ENCODE data around the gene VIL1.

Gene VIL1

GRCh38 chr2:218374795-218375194 is 44.1 kb upstream of the VIL1 start:
- Histone ChIP-seq H3K18ac (ENCODE audit: low read length) (no peak overlapping the region), H2AK5ac (ENCODE audit: low read length) (no peak overlapping the region), H3K4me3 (ENCODE audit: low read depth, low read length) (no peak overlapping the region), H3K9me3 (ENCODE audit: insufficient read depth, low read depth, low read length) (no peaks in the 10 kb centered on the region), H3K27me3 (ENCODE audit: insufficient read depth, low read length) (no peaks in the 10 kb centered on the region), H4K91ac (ENCODE audit: low read depth, low read length) (no peak overlapping the region), H4K12ac (ENCODE audit: low read depth, low read length) (no peak overlapping the region), H3K23ac (ENCODE audit: low read length) (no peak overlapping the region), H3K27ac (ENCODE audit: low read depth, low read length) (no peak overlapping the region), H2BK5ac (ENCODE audit: low read depth, low read length, poor library complexity) (no peak overlapping the region), H3K4ac (ENCODE audit: low read depth, low read length) (no peak overlapping the region), H4K8ac (ENCODE audit: low read depth, low read length) (no peak overlapping the region), H2BK12ac (ENCODE audit: low read length) (no peak overlapping the region), H3K79me2 (ENCODE audit: control insufficient read depth, insufficient read depth, low read length, poor library complexity) (no peaks in the 10 kb centered on the region), H3K9ac (ENCODE audit: low read length) (no peak overlapping the region), H3K79me1 (ENCODE audit: low read length) (no peaks in the 10 kb centered on the region), H3K4me1 (ENCODE audit: control insufficient read depth in 1 of 2, insufficient read depth in 2 of 2, low read length in 2 of 2) (no peaks in the 10 kb centered on the region), H2AFZ (ENCODE audit: insufficient read depth, low read length, poor library complexity) (no peak overlapping the region), H2BK120ac (ENCODE audit: insufficient read depth, low read length, poor library complexity) (no peak overlapping the region), H3K4me2 (ENCODE audit: low read length) (no peak overlapping the region), H3K36me3 (ENCODE audit: control insufficient read depth in 1 of 2, insufficient read depth in 2 of 2, low read length in 2 of 2) (no peaks in the 10 kb centered on the region), H3K14ac (ENCODE audit: low read length) (no peak overlapping the region)
- DNase-seq, result no peak
- WGBS (ENCODE audit: extremely low coverage, insufficient coverage, insufficient read length), result no CpG with 5 or more reads among the region's 4 CpGs

GRCh38 chr2:218375212-218375611 is 43.7 kb upstream of the VIL1 start:
- Histone ChIP-seq H2BK120ac (ENCODE audit: insufficient read depth, low read length, poor library complexity) (no peak overlapping the region), H2AK5ac (ENCODE audit: low read length) (no peak overlapping the region), H4K91ac (ENCODE audit: low read depth, low read length) (no peak overlapping the region), H3K79me1 (ENCODE audit: low read length) (no peaks in the 10 kb centered on the region), H2BK5ac (ENCODE audit: low read depth, low read length, poor library complexity) (no peak overlapping the region), H3K14ac (ENCODE audit: low read length) (no peak overlapping the region), H2BK12ac (ENCODE audit: low read length) (no peak overlapping the region), H2AFZ (ENCODE audit: insufficient read depth, low read length, poor library complexity) (no peak overlapping the region), H3K23ac (ENCODE audit: low read length) (no peak overlapping the region), H3K4me1 (ENCODE audit: control insufficient read depth in 1 of 2, insufficient read depth in 2 of 2, low read length in 2 of 2) (no peaks in the 10 kb centered on the region), H3K4ac (ENCODE audit: low read depth, low read length) (no peak overlapping the region), H3K36me3 (ENCODE audit: control insufficient read depth in 1 of 2, insufficient read depth in 2 of 2, low read length in 2 of 2) (no peaks in the 10 kb centered on the region), H3K4me2 (ENCODE audit: low read length) (no peak overlapping the region), H3K27ac (ENCODE audit: low read depth, low read length) (no peak overlapping the region), H3K9me3 (ENCODE audit: insufficient read depth, low read depth, low read length) (no peaks in the 10 kb centered on the region), H3K79me2 (ENCODE audit: control insufficient read depth, insufficient read depth, low read length, poor library complexity) (no peaks in the 10 kb centered on the region), H3K4me3 (ENCODE audit: low read depth, low read length) (no peak overlapping the region), H3K27me3 (ENCODE audit: insufficient read depth, low read length) (no peaks in the 10 kb centered on the region), H3K18ac (ENCODE audit: low read length) (no peak overlapping the region), H3K9ac (ENCODE audit: low read length) (no peak overlapping the region), H4K8ac (ENCODE audit: low read depth, low read length) (no peak overlapping the region), H4K12ac (ENCODE audit: low read depth, low read length) (no peak overlapping the region)
- no CpG with 5 or more reads among the region's 2 CpGs for WGBS (ENCODE audit: extremely low coverage, insufficient coverage, insufficient read length)
- no peak for DNase-seq

GRCh38 chr2:218378053-218378452 is 40.9 kb upstream of the VIL1 start:
- H3K18ac ChIP-seq (ENCODE audit: low read length), result no peak overlapping the region
- H4K8ac ChIP-seq (ENCODE audit: low read depth, low read length), result no peak overlapping the region
- H3K4ac ChIP-seq (ENCODE audit: low read depth, low read length), result no peak overlapping the region
- H2AK5ac ChIP-seq (ENCODE audit: low read length), result no peak overlapping the region
- no peaks in the 10 kb centered on the region for H3K79me1 ChIP-seq (ENCODE audit: low read length)
- H3K9ac ChIP-seq (ENCODE audit: low read length), result no peak overlapping the region
- no peak overlapping the region for H3K27ac ChIP-seq (ENCODE audit: low read depth, low read length)
- no peaks in the 10 kb centered on the region for H3K36me3 ChIP-seq (ENCODE audit: control insufficient read depth in 1 of 2, insufficient read depth in 2 of 2, low read length in 2 of 2)
- H4K91ac ChIP-seq (ENCODE audit: low read depth, low read length), result no peak overlapping the region
- H3K4me2 ChIP-seq (ENCODE audit: low read length), result no peak overlapping the region
- no peak overlapping the region for H3K4me3 ChIP-seq (ENCODE audit: low read depth, low read length)
- no peak overlapping the region for H3K23ac ChIP-seq (ENCODE audit: low read length)
- no peak overlapping the region for H2AFZ ChIP-seq (ENCODE audit: insufficient read depth, low read length, poor library complexity)
- no peaks in the 10 kb centered on the region for H3K79me2 ChIP-seq (ENCODE audit: control insufficient read depth, insufficient read depth, low read length, poor library complexity)
- no peaks in the 10 kb centered on the region for H3K4me1 ChIP-seq (ENCODE audit: control insufficient read depth in 1 of 2, insufficient read depth in 2 of 2, low read length in 2 of 2)
- WGBS (ENCODE audit: extremely low coverage, insufficient coverage, insufficient read length), result no CpG with 5 or more reads among the region's 5 CpGs
- no peaks in the 10 kb centered on the region for H3K27me3 ChIP-seq (ENCODE audit: insufficient read depth, low read length)
- no peak overlapping the region for H4K12ac ChIP-seq (ENCODE audit: low read depth, low read length)
- H2BK5ac ChIP-seq (ENCODE audit: low read depth, low read length, poor library complexity), result no peak overlapping the region
- H3K9me3 ChIP-seq (ENCODE audit: insufficient read depth, low read depth, low read length), result no peaks in the 10 kb centered on the region
- no peak overlapping the region for H2BK120ac ChIP-seq (ENCODE audit: insufficient read depth, low read length, poor library complexity)
- no peak overlapping the region for H2BK12ac ChIP-seq (ENCODE audit: low read length)
- no peak overlapping the region for H3K14ac ChIP-seq (ENCODE audit: low read length)
- DNase-seq, result no peak

- Histone ChIP-seq H4K12ac (ENCODE audit: low read depth, low read length) (no peak within 1 kb of the TSS), H2BK120ac (ENCODE audit: insufficient read depth, low read length, poor library complexity) (no peak within 1 kb of the TSS), H3K4me3 (ENCODE audit: low read depth, low read length) (no peak within 1 kb of the TSS), H3K23ac (ENCODE audit: low read length) (no peak within 1 kb of the TSS), H3K27me3 (ENCODE audit: insufficient read depth, low read length) (no peaks in the 10 kb centered on the region), H3K14ac (ENCODE audit: low read length) (no peak within 1 kb of the TSS), H3K27ac (ENCODE audit: low read depth, low read length) (no peak within 1 kb of the TSS), H3K36me3 (ENCODE audit: control insufficient read depth in 1 of 2, insufficient read depth in 2 of 2, low read length in 2 of 2) (no peaks in the 10 kb centered on the region), H2AK5ac (ENCODE audit: low read length) (no peak within 1 kb of the TSS), H3K4me2 (ENCODE audit: low read length) (no peak within 1 kb of the TSS), H3K4me1 (ENCODE audit: control insufficient read depth in 1 of 2, insufficient read depth in 2 of 2, low read length in 2 of 2) (no peaks in the 10 kb centered on the region), H3K18ac (ENCODE audit: low read length) (no peak within 1 kb of the TSS), H3K9me3 (ENCODE audit: insufficient read depth, low read depth, low read length) (no peaks in the 10 kb centered on the region), H4K8ac (ENCODE audit: low read depth, low read length) (no peak within 1 kb of the TSS), H3K9ac (ENCODE audit: low read length) (no peak within 1 kb of the TSS), H3K4ac (ENCODE audit: low read depth, low read length) (no peak within 1 kb of the TSS), H3K79me2 (ENCODE audit: control insufficient read depth, insufficient read depth, low read length, poor library complexity) (no peaks in the 10 kb centered on the region), H4K91ac (ENCODE audit: low read depth, low read length) (no peak within 1 kb of the TSS), H2AFZ (ENCODE audit: insufficient read depth, low read length, poor library complexity) (no peak within 1 kb of the TSS), H2BK12ac (ENCODE audit: low read length) (no peak within 1 kb of the TSS), H3K79me1 (ENCODE audit: low read length) (no peaks in the 10 kb centered on the region), H2BK5ac (ENCODE audit: low read depth, low read length, poor library complexity) (no peak within 1 kb of the TSS)
- WGBS (ENCODE audit: extremely low coverage, insufficient coverage, insufficient read length), result no CpG with 5 or more reads among the region's 13 CpGs
- DNase-seq, result no peak
These were observed 37.0 kb upstream of the VIL1 start, which contains the start of gene SLC11A1 for GRCh38 chr2:218381916-218382366. Gene SLC11A1 (plus strand): TSS chr2:218382273. CDS start chr2:218382369, 96 bp downstream.
